Stimulated activated CD8-positive, alpha-beta memory T cell treated with anti-CD3 and anti-CD28 coated beads, Interleukin-15, amount 100 ng/mL, for 48 hours (primary cell): ENCODE data around the gene LRCH1.

Experiments used
- DNase-seq, 2 donors: peaks; one replicate each; pipeline ENCODE4 v3.0.0-alpha.2; 2020; ENCODE audit warnings: low read depth in 2 of 2

Gene LRCH1, protein sequence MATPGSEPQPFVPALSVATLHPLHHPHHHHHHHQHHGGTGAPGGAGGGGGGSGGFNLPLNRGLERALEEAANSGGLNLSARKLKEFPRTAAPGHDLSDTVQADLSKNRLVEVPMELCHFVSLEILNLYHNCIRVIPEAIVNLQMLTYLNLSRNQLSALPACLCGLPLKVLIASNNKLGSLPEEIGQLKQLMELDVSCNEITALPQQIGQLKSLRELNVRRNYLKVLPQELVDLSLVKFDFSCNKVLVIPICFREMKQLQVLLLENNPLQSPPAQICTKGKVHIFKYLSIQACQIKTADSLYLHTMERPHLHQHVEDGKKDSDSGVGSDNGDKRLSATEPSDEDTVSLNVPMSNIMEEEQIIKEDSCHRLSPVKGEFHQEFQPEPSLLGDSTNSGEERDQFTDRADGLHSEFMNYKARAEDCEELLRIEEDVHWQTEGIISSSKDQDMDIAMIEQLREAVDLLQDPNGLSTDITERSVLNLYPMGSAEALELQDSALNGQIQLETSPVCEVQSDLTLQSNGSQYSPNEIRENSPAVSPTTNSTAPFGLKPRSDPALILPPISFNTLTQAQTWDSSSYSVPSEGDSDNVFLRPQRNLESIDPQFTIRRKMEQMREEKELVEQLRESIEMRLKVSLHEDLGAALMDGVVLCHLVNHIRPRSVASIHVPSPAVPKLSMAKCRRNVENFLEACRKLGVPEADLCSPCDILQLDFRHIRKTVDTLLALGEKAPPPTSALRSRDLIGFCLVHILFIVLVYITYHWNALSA

DNA sequence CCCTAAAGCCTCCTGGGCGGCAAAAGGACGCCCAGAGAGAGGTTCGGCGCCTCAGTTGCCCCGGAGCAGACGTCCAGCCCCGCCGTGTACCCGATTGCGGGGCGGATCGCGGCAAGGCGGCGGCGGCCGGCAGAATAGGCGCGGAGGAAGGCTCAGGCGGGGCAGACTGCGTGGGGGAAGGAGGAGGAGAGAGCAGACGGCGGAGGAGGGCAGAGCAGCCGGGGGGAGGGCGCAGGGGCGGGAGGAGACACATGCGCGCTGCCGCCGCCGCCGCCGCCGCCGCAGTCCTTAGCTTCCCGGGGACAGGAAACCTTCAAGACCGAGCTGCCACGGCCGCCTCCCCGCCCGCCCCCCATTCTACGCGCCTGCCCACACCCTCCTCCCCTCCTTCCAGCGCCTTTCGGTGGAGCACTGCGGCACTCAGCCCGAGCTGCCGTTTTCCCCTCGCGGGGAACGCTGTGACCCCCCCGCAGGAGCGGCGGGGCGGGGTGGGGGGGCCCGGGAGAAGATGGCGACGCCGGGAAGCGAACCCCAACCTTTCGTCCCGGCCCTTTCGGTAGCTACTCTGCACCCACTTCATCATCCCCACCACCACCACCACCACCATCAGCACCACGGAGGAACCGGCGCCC, at the start of gene LRCH1:
TSS of gene LRCH1 (plus strand) at position 282 of the 632 bp plus-strand sequence. CDS start at position 509, 227 bp downstream.
- DNase-seq = peak; percentile 78 to 85

DNA sequence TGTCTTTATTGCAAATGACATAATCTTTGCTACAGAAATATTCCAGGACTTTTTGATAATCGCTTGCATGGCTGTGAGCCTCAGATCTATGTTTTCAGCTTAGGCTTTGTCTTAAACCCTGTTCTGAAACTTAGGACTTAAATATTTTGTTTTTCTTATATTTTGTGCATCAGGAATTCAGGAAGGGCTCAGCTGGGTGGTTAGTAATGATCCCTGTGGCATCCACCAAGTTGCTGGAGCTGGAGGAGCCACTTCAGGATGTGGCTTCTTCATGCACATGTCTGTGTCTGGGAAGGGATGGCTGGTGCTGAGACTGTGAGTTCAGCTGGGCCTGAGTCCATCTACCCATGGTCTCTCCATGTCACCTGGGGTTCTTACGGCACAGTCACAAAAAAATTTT, 48.9 kb upstream of the LRCH1 start:
- DNase-seq = no peak

DNA sequence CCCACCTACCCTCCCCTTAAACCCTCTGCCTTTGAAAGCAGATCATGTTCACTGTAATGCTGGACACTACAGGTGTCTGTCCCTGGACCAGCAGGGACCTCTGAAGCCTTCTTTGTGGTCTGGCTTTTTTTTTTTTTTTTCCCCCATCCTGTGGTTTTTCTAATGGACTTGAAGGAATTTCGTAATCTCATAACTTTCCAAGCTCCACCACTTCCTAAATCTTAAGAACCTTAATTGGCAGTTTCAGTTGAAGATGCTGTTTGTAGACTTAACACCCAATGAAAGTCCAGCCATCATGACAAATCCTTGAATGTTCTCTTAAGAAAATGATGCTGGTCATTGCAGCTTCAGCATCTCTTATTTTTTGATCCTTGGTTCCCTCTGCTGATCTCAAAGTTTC, 45.0 kb upstream of the LRCH1 start:
- no peak for DNase-seq

DNA sequence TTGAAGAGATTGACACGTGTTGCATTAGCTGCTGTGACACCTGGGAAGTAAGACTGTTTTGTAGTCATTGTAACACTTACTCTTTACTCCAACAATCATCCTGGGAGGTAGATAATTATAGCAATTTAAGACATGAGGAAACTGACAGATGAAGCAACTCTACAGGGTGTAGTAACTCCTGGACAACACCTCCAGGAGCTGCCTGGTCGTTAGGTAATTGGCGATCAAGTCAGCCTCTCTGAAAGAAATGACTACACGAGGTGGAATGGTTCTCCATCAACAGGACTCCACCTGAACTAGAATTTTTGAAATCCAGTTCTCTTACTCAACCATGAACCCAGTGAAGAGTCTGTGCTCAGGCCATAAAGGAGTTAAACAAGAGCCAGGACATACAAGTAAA, 43.0 kb upstream of the LRCH1 start:
- DNase-seq = no peak

DNA sequence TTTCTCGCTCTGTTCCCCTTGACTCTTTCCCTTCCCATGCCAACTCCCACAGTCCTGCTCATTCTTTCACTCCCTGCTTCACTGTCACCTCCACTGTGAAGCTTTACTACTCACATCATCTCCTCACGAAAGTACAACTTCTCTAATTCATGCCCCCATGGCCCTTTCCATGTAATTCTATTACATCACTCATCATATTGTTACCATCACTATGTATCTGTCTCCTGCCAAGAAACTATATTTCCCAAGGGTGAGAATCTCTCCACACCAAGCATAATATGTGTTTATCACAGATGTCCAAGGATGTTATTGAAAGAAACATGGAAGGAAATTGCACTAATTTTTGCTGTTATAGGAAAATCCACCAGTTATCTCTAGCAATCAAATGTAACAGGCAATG, 37.2 kb upstream of the LRCH1 start:
- DNase-seq = no peak

DNA sequence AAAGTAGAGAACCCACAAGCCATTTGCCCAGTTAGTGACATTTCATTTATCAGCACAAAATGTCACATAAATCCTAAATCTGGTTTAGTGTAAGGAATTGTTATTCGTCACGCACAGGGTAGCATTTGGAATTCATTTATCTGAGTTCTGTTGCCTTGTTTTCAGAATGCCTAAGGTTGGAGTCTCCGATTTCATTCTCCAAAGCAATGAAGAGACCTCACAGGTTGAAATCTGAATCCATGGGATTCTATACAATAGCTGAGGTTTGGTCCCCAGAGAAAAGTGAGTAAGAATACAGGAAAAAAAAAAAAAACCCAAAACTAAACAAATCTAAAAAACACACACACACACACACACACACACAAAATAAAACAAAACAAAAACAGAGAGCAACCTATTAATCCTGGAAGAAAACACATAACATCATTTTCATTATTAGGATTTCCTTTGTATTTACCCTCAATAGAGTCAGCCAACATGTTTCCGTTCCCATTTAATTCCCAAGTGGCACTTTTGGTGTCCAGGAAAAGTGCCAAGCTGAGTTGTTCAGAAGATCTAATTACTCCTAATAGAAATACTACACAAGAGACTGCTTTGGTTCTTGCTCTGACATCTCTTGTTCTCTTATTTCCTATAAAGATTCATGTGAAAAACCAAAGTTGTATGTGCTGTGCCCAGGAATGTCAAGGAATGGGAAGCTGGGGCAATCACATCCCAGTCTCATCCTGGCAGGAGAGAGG, 36.2 kb upstream of the LRCH1 start:
- no peak for DNase-seq

DNA sequence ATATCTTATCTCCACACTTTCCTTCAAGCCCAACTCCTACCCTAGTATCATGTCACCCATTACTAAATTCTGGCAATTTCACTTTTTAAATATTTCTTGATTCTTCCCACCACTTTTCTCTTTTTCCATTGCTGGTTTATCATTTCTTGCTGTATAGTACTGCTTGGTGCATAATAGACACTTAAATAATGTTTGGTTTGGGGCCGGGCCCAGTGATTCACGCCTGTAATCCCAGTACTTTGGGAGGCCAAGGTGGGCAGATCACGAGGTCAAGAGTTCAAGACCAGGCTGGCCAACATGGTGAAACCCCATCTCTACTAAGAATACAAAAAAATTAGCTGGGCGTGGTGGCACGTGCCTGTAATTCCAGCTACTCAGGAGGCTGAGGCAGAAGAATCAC, 35.2 kb upstream of the LRCH1 start:
- peak in 1 of 2 donors; percentile 6 for DNase-seq

DNA sequence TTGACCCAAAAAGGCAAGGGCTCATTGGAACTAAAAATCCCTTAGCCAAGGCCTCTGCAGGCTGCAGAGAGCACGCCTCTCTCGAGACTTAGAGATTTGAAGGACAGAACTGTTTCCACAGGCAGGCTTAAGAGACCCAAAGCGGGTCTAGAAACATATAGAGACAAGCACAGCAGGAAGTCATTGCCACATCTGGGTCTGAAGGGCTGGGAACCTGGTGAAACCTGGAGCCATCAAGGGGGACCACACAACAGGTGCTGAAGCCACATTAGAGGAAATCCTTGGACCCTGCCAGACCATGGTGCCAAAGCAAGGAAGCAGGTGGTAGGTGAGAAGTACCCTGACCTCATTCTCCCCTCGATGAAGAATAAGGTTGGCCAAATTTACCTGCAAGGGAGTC, 33.8 kb upstream of the LRCH1 start:
- DNase-seq = no peak

DNA sequence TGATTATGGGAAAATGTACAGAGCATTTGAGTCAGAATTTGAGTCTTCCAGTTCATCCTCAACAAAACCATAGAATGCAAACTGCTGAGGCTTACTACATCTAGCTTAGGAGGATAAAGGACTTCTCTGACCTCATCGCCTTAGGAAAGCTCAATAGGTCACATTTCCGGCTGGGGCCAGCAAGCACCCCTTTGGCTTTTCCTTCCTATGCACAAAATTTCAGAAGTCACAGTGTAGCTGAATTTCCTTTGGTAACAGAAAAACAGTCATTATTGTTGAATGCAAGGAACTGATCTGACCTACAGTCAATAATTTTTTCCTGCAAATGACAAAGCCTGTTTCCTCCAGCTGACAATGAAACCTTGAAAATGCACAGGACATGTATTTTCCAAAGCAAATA, 32.8 kb upstream of the LRCH1 start:
- no peak for DNase-seq

DNA sequence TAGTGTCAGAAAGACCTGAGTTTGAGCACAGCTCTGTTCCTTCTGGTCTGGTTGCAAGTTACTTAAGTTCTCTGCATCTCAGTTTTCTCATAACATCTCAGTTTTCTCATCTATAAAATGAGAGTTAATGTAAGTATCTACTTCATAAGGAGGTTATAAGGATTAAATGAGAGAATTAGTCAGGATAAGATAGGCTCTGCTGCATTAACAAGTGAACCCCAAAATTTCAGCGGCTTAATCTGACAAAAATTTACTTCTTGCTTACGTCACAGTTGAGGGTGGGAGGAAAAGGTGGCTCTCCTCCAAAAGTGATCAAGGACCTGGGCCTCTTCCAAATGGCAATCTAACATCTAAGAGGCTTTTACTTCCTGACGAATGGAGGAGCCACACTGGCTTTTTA, 31.5 kb upstream of the LRCH1 start:
- no peak for DNase-seq

DNA sequence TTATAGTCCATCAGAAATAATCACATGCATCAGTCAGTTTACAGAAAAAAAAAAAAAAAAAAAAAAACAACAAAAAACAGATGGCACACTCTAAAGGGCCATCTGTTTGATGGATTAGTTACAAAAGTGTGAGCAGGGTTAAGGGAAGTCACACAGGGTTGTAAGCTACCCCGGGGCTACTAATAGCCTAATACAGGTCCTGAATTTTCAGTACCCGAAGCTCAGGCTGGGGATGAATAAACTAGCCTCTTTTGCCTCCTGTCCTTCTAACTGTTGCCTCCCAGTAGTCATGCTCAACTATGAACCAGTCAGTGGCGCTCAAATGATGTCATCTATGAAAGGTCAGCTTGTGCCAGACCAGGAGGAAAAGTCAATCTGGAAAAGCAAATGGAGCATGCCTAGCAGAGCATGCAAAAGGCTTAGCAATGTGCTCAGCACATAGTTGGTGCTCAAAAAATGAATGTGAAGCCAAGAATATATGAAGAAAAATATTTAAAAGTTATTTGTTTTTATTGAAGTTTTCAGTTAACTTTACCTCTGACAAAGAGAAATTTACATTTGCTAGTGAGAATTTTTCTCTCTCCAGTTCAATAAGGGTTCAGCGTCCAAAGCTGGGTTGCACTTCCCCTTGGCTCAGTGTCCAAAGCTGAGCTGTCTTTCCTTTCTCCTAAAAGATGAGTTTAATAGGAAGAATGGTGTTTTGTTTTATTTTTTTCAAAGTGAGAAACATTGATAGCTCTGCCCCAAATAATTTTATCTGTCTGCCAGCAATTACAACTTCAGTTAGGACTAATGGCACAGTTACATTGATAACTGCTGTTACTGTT, 30.8 kb upstream of the LRCH1 start:
- no peak for DNase-seq

DNA sequence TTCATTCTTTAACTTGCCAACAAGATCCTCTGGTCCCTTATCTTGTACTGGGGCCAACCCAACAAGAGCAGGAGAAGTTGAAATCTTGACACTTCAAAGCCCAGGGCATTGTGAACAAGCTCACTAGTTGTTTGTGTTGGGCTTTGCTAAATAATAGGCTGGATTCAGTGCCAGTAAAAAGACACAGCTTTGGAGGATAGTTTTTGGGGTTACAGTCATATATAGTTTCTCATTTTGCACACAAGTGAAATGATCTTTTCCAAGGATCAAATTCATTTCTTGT, 30.3 kb upstream of the LRCH1 start:
- DNase-seq = no peak

DNA sequence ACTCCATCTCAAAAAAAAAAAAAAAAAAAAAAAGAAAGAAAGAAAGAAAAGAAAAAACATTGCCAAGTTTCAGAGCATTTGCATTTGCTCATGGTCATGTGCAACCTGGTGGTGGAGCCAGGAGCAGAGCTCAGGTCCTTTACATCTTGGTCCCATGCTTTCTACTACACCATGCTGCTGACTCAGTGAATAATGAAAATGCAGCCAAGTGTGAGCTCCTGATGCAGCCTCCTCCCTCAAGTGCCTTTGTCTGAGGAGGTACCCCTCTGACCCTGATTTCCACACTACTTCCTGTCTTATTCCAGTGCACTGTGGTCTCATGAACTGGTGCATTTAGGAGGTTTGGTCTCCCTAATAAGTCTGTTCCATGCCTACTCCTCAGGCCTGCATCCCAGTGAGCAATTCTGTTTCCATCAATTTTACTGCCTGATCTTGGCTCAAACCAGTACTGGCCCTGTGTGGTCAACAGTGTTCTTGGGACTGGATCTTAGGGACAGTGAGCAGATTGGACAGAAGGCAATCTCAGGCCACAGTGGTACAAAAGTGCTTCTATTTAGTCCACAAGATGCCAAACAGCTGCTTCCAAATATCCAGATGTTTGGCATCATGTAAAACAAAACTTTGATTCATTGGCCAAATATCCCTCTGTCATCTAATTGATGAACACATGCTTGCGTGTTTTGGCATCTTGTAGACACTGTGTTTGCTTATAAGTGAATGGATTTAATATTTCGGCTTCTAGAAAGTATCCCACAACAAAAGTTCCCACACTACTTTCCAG, 28.8 kb upstream of the LRCH1 start:
- DNase-seq = no peak

DNA sequence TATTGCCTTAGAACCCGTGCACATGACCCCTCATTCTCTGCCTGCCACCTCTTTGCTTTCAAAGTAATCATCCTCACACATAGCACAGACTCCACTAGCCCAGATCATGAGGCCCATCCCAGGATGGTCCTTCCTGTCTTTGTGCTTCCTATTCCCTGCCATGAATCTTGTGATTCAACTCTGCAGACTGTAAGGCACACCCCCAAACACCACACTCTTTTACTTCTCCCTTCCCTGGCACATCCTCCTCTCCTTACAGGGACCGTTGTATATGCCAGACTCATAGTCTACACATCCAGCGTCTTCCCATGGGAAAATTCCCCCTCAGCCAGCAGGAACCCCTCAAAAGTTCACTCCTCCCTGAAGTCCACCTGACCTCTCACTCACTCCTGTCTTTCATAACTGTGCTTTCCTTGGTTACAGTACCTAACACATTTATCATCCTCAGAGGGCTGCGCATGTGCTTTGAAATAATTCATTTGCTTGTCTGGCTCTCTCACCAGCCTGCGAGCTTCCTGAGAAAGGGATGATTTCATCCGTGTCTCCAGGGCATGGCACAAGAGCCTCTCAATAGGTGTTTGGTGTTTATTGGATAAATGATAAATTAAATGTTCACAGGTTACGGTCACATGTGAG, 26.8 kb upstream of the LRCH1 start:
- no peak for DNase-seq

DNA sequence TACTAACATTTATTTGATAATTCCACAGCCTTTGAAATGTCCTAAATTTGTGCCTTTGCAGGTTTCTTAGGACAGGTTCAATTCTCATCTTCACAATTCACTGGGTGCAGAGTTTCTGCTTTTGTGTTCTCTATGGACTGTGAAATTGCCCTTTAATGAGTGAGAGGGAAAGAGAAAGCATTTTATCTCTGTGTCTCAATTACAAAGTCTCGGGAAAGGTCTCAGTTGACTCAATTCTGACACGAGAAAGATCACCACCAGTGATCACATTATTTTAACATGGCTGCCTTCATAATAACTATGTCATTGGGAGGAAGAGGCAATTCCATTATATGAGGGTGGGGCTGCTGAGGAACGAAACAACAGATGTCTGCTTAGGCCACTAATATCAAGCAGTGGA, 26.2 kb upstream of the LRCH1 start:
- DNase-seq = no peak

DNA sequence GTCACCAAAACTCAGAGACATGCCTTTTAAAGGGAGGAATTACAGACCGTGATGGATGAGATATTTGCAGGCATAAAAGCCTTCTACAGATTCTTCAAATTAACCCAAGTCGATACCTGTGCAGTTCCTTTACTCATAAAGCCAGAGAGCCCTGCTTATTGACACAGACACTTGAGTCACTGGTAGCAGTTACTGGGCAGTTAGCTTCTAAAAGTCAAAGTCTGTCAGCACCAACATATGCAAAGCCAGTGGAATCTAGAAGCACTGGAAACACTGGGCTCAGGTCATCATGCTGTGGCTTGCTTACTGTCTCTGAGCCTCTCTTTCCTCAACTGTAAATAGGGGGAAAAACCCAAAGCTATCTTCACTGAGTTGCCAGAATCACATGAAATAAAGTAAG, 25.7 kb upstream of the LRCH1 start:
- DNase-seq = no peak

DNA sequence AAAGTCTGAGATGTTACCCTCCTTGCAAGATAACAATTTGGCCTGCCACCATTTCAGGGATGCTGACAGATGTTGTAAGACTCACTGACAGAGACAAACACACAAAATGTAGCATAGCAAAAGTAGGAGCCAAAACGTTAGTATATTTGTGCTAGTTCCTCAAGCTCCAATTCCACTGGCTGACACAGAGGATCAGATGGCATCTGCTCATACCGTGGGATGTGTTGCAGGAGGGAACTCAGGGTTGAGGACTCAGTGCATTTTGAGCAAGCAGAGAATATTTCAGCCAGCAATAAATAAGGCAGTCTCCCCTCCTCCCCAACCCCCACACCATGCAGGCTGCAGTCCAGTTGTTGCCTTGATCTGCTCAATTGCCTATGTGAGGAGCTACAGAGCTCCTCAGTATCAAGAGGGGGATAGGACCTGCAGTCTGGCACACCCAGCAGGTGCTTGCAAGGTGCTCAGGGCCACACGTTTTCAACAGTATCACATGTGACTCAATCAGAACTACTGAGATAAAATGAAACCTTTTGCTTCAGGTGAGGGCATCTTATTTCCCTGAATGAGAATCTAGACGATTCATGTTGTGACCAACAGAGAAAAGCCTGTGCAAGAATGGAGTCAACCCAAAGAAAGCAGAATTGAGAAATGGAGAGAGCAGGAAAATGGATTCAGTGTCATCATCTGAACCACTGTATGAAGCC, 23.6 kb upstream of the LRCH1 start:
- DNase-seq = no peak

DNA sequence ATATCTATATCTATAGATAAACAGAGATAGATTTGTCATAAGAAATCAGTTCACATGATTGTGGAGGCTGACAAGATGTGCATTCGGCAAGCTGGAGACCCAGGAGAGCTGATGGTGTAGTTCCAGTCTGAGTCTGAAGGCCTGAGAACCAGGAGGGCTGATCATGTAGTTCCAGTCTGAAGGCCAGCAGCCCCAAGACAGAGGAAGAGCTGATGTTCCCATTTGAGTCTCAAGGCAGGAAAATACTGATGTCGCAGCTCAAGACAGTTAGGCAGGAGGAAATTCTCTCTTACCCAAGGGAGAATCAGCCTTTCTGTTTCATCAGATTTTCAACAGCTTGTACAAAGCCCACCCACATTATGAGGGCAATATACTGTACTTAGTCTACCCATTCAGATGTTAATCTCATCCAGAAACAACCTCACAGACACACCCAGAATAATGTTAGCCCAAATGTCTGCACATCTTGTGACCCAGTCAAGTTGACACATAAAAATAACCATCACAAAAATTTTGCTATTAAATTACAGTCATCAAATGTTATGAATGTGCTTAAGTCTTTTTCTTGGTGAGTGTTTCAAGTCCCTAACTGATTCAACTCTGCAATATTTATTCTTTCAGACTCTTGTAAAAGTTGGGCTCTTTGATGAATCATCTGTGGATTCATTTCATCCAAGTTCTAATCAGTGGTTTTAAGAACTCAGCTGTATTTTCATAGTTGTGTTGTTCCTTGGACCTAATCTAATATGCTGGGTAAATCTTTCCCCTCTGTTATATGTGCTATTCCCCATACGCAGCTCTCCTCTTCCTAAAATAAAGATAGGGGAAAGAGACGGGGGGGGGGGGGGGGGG, 22.7 kb upstream of the LRCH1 start:
- DNase-seq = no peak

DNA sequence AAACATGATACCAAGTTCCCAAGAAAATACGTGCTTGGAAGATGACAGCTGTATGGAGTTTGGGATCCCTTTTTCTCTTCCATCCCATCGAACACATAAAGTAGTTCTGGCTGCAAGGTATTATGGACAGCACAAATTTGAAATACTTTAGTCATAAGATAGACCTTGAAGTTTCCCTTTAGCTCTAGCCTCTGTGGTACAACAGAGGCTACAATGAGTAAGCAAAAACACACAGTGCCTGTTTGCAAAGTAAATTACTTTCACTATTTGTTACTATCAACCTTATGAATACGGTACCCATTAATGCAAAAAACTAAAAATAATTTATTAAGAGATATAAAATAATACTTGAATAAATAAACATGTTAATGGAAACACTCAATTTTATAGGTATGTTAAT, 21.0 kb upstream of the LRCH1 start:
- no peak for DNase-seq
